ENCODE data around the gene CADPS. TPM values are rescaled to one million over a fixed set of nuclear protein-coding genes. Genes with fewer than 3 reads are reported as not detected.

CADPS gene
- total RNA-seq, 1 donor from 2014 or later, result 265 TPM

GRCh38 chr3:62918777-62919176 lies 43.6 kb upstream of the CADPS start:
- H3K27ac Mint-ChIP-seq (ENCODE audit: unreplicated experiment), result no peak overlapping the region
- no peaks in the 10 kb centered on the region for H3K36me3 Mint-ChIP-seq (ENCODE audit: unreplicated experiment)
- no peak for TF ChIP-seq CTCF (IDR thresholded peaks at IDR 0.05; ENCODE audit: partially characterized antibody, unreplicated experiment)
- peaks cover 6% of the 10 kb centered on the region for H3K4me1 Mint-ChIP-seq (ENCODE audit: low read depth, unreplicated experiment)
- H3K4me3 Mint-ChIP-seq (ENCODE audit: unreplicated experiment), result no peak overlapping the region
- no peak for DNase-seq
- H3K9me3 Mint-ChIP-seq (ENCODE audit: unreplicated experiment), result peaks cover 9% of the 10 kb centered on the region
- H3K27me3 Mint-ChIP-seq (ENCODE audit: unreplicated experiment), result peaks cover 2% of the 10 kb centered on the region

GRCh38 chr3:62918131-62918530 lies 42.9 kb upstream of the CADPS start:
- TF ChIP-seq CTCF (IDR thresholded peaks at IDR 0.05; ENCODE audit: partially characterized antibody, unreplicated experiment), result no peak
- Mint-ChIP-seq H3K4me3 (ENCODE audit: unreplicated experiment) (no peak overlapping the region), H3K27ac (ENCODE audit: unreplicated experiment) (no peak overlapping the region), H3K9me3 (ENCODE audit: unreplicated experiment) (peaks cover 9% of the 10 kb centered on the region), H3K4me1 (ENCODE audit: low read depth, unreplicated experiment) (peaks cover 6% of the 10 kb centered on the region), H3K36me3 (ENCODE audit: unreplicated experiment) (no peaks in the 10 kb centered on the region), H3K27me3 (ENCODE audit: unreplicated experiment) (peaks cover 2% of the 10 kb centered on the region)
- no peak for DNase-seq

- no peaks in the 10 kb centered on the region for H3K36me3 Mint-ChIP-seq (ENCODE audit: unreplicated experiment)
- H3K27me3 Mint-ChIP-seq (ENCODE audit: unreplicated experiment), result no peaks in the 10 kb centered on the region
- H3K4me1 Mint-ChIP-seq (ENCODE audit: low read depth, unreplicated experiment), result no peaks in the 10 kb centered on the region
- no peak overlapping the region for H3K27ac Mint-ChIP-seq (ENCODE audit: unreplicated experiment)
- TF ChIP-seq CTCF (IDR thresholded peaks at IDR 0.05; ENCODE audit: partially characterized antibody, unreplicated experiment), result no peak
- H3K4me3 Mint-ChIP-seq (ENCODE audit: unreplicated experiment), result no peak overlapping the region
- H3K9me3 Mint-ChIP-seq (ENCODE audit: unreplicated experiment), result peaks cover 3% of the 10 kb centered on the region
- no peak for DNase-seq
Measured at GRCh38 chr3:62911526-62911925, 36.3 kb upstream of the CADPS start.

- Mint-ChIP-seq H3K4me1 (ENCODE audit: low read depth, unreplicated experiment) (peaks cover 9% of the 10 kb centered on the region), H3K4me3 (ENCODE audit: unreplicated experiment) (no peak overlapping the region), H3K36me3 (ENCODE audit: unreplicated experiment) (no peaks in the 10 kb centered on the region), H3K27me3 (ENCODE audit: unreplicated experiment) (no peaks in the 10 kb centered on the region), H3K27ac (ENCODE audit: unreplicated experiment) (no peak overlapping the region), H3K9me3 (ENCODE audit: unreplicated experiment) (no peaks in the 10 kb centered on the region)
- TF ChIP-seq CTCF (IDR thresholded peaks at IDR 0.05; ENCODE audit: partially characterized antibody, unreplicated experiment), result no peak
- no peak for DNase-seq
Measured at GRCh38 chr3:62905331-62905730, 30.1 kb upstream of the CADPS start.

- Mint-ChIP-seq H3K4me3 (ENCODE audit: unreplicated experiment) (no peak overlapping the region), H3K4me1 (ENCODE audit: low read depth, unreplicated experiment) (peaks cover 13% of the 10 kb centered on the region), H3K27me3 (ENCODE audit: unreplicated experiment) (no peaks in the 10 kb centered on the region), H3K9me3 (ENCODE audit: unreplicated experiment) (peaks cover 1% of the 10 kb centered on the region), H3K27ac (ENCODE audit: unreplicated experiment) (no peak overlapping the region), H3K36me3 (ENCODE audit: unreplicated experiment) (peaks cover 5% of the 10 kb centered on the region)
- DNase-seq, result no peak
- TF ChIP-seq CTCF (IDR thresholded peaks at IDR 0.05; ENCODE audit: partially characterized antibody, unreplicated experiment), result no peak
Measured at GRCh38 chr3:62898530-62899496, 23.6 kb upstream of the CADPS start.

Data from glutamatergic neuron (in vitro differentiated cells).